GM19328 (cell line): Measurements from ENCODE around the gene PRKAR1B.

Source experiments
- ATAC-seq: cut with Tn5 transposase; IDR thresholded peaks from one replicate; pipeline ENCODE4 v1.9.1; 2021; ENCODE audit warnings: mild to moderate bottlenecking, moderate library complexity; ENCODE audit not compliant: unreplicated experiment

Gene PRKAR1B

GRCh38 chr7:725223-726005 lies 1.7 kb downstream of the PRKAR1B start:
- no peak for ATAC-seq

GRCh38 chr7:724298-724697 lies 2.8 kb downstream of the PRKAR1B start:
- ATAC-seq, result no peak

- ATAC-seq, result no peak
Measured at GRCh38 chr7:723541-723940, 3.5 kb downstream of the PRKAR1B start.

GRCh38 chr7:721619-722248 lies 5.3 kb downstream of the PRKAR1B start:
- no peak for ATAC-seq

GRCh38 chr7:716636-717035 lies 10.4 kb downstream of the PRKAR1B start:
- ATAC-seq, result no peak

- ATAC-seq, result no peak
Measured at GRCh38 chr7:716222-716621, 10.9 kb downstream of the PRKAR1B start.

GRCh38 chr7:714251-714671 lies 12.8 kb downstream of the PRKAR1B start:
- ATAC-seq, result no peak

GRCh38 chr7:713488-714230 lies 13.4 kb downstream of the PRKAR1B start:
- no peak for ATAC-seq

GRCh38 chr7:713139-713457 lies 14.0 kb downstream of the PRKAR1B start:
- no peak for ATAC-seq

- no peak for ATAC-seq
Measured at GRCh38 chr7:712381-713138, 14.5 kb downstream of the PRKAR1B start.

GRCh38 chr7:711922-712380 lies 15.1 kb downstream of the PRKAR1B start:
- ATAC-seq, result no peak

GRCh38 chr7:711093-711921 lies 15.8 kb downstream of the PRKAR1B start:
- no peak for ATAC-seq

GRCh38 chr7:710161-710560 lies 16.9 kb downstream of the PRKAR1B start:
- no peak for ATAC-seq

- ATAC-seq, result no peak
Measured at GRCh38 chr7:707296-708000, 19.6 kb downstream of the PRKAR1B start.

GRCh38 chr7:706721-707120 lies 20.4 kb downstream of the PRKAR1B start:
- no peak for ATAC-seq

GRCh38 chr7:703049-703448 lies 24.0 kb downstream of the PRKAR1B start:
- ATAC-seq, result no peak

- no peak for ATAC-seq
Measured at GRCh38 chr7:701086-701671, 25.9 kb downstream of the PRKAR1B start.

- ATAC-seq, result no peak
Measured at GRCh38 chr7:699476-700170, 27.5 kb downstream of the PRKAR1B start.
